OCI-LY7 (cell line): ENCODE measurements around the gene FCHSD2.

ENCODE experiments used
- EZH2phosphoT487 ChIP-seq: fragments of 200-600 bp; sonication (generic); IDR thresholded peaks from 2 replicates; pipeline ENCODE4 v1.6.1; 2018; ENCODE audit warnings: low read depth, borderline replicate concordance, mild to moderate bottlenecking, mixed run types, antibody characterized with exemption, low read length, moderate library complexity, mixed read lengths
- TF ChIP-seq, protein P1 (sequence below): fragments of 200-600 bp; sonication (generic); conservative IDR thresholded peaks from 2 replicates; pipeline ENCODE4 v1.5.1; 2014; ENCODE audit warnings: mild to moderate bottlenecking, antibody characterized with exemption, low read length, moderate library complexity, mixed read lengths

DNA sequence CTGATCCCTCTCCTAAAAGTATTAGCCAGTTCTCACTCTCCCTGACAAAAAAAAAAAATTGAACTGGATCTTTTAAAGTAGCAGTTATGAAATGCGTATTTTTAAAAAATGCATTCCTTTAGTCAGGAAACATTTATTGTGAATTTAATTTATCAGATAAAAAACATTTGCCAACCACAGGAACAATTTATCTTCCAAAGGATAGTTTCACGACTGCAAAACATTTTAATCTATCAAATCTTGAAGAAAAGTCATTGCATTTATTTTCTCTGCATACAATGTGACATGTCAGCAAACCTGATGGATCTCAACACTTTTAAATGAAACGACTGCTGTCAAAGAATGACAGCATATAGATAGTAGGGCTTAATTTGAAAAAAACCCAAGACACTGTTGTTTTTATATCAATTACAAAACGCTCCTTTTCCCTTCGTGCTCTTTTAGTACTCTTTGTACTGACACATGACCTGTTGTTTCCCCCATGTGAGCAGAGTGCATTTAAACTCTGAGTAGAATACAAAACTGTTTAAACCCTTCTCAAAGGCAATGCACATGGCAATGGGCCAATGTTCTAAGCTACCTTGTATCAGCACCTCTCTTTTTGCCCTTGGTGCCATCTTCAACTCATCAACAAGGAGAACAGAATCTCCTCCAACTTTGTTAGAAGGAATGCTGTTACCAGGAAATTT is 220.9 kb downstream of the FCHSD2 start:
- TF ChIP-seq, protein P1, sequence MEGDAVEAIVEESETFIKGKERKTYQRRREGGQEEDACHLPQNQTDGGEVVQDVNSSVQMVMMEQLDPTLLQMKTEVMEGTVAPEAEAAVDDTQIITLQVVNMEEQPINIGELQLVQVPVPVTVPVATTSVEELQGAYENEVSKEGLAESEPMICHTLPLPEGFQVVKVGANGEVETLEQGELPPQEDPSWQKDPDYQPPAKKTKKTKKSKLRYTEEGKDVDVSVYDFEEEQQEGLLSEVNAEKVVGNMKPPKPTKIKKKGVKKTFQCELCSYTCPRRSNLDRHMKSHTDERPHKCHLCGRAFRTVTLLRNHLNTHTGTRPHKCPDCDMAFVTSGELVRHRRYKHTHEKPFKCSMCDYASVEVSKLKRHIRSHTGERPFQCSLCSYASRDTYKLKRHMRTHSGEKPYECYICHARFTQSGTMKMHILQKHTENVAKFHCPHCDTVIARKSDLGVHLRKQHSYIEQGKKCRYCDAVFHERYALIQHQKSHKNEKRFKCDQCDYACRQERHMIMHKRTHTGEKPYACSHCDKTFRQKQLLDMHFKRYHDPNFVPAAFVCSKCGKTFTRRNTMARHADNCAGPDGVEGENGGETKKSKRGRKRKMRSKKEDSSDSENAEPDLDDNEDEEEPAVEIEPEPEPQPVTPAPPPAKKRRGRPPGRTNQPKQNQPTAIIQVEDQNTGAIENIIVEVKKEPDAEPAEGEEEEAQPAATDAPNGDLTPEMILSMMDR = no peak
- TF ChIP-seq EZH2phosphoT487 = no peak
